ENCODE measurements around the gene CELF2.
"Not testable (repeated sequence)": the region's sequence is repeated elsewhere in the genome, so short reads cannot be mapped to it uniquely, and the experiment has no call there.

The CELF2 gene

GRCh38 chr10:11178606-11179515 lies 161.2 kb downstream of the CELF2 start:
- peak; percentile 87 for DNase-seq

- DNase-seq: no peak
Measured at GRCh38 chr10:11179516-11180105, 161.9 kb downstream of the CELF2 start.

GRCh38 chr10:11180228-11180627 lies 162.6 kb downstream of the CELF2 start:
- peak; percentile 73 for DNase-seq

GRCh38 chr10:11181978-11182377 lies 164.3 kb downstream of the CELF2 start:
- DNase-seq: no peak

GRCh38 chr10:11183015-11183414 lies 165.3 kb downstream of the CELF2 start:
- no peak for DNase-seq

- DNase-seq: no peak
Measured at GRCh38 chr10:11184093-11184492, 166.4 kb downstream of the CELF2 start.

- not testable (repeated sequence) for DNase-seq
Measured at GRCh38 chr10:11185128-11185665, 167.5 kb downstream of the CELF2 start.

GRCh38 chr10:11186374-11186773 lies 168.7 kb downstream of the CELF2 start:
- no peak for DNase-seq

GRCh38 chr10:11189582-11190376 lies 172.1 kb downstream of the CELF2 start:
- no peak for DNase-seq

- DNase-seq: no peak
Measured at GRCh38 chr10:11191190-11191589, 173.5 kb downstream of the CELF2 start.

- DNase-seq: no peak
Measured at GRCh38 chr10:11191678-11192077, 174.0 kb downstream of the CELF2 start.

GRCh38 chr10:11192304-11193000 lies 174.8 kb downstream of the CELF2 start:
- no peak for DNase-seq

GRCh38 chr10:11193001-11193551 lies 175.4 kb downstream of the CELF2 start:
- no peak for DNase-seq

GRCh38 chr10:11194859-11195586 lies 177.4 kb downstream of the CELF2 start:
- no peak for DNase-seq

GRCh38 chr10:11195623-11196022 lies 178.0 kb downstream of the CELF2 start:
- DNase-seq: no peak

- DNase-seq: no peak
Measured at GRCh38 chr10:11197266-11197712, 179.6 kb downstream of the CELF2 start.

GRCh38 chr10:11197878-11198277 lies 180.2 kb downstream of the CELF2 start:
- no peak for DNase-seq

- no peak for DNase-seq
Measured at GRCh38 chr10:11201911-11202310, 184.2 kb downstream of the CELF2 start.

- DNase-seq: no peak
Measured at GRCh38 chr10:11204351-11204942, 186.8 kb downstream of the CELF2 start.

GRCh38 chr10:11205030-11205772 lies 187.5 kb downstream of the CELF2 start:
- peak; percentile 49 for DNase-seq
